Thoracic aorta (tissue), 2 donors: ENCODE measurements around the gene GALNT15. TPM values are rescaled to one million over a fixed set of nuclear protein-coding genes. Genes with fewer than 3 reads are reported as not detected.

Experiments
- ATAC-seq: fragments of 150-250 bp; one replicate; pipeline ENCODE4 v1.8.0; 2017; ENCODE audit warnings: low read depth; ENCODE audit not compliant: insufficient number of reproducible peaks, low FRiP score
- DNase-seq: peaks from one replicate; pipeline ENCODE4 v3.0.0-alpha.2; 2020; ENCODE audit warnings: low spot score
- H3K27ac ChIP-seq, 2 donors: fragments of 200-600 bp; sonication (generic); 1 replicate in 1 of 2; 2 replicates in 1 of 2; pipeline ENCODE4 v1.5.1; 2016; ENCODE audit warnings: mild to moderate bottlenecking in 2 of 2, moderate library complexity in 2 of 2
- H3K27me3 ChIP-seq: fragments of 200-600 bp; sonication (generic); replicated peaks from 2 replicates; pipeline ENCODE4 v1.6.0; 2016; ENCODE audit warnings: mild to moderate bottlenecking; ENCODE audit not compliant: insufficient read depth
- H3K36me3 ChIP-seq: fragments of 200-600 bp; sonication (generic); one replicate; pipeline ENCODE4 v1.5.1; 2016
- H3K4me1 ChIP-seq, 2 donors: fragments of 200-600 bp; sonication (generic); 1 replicate in 1 of 2; 2 replicates in 1 of 2; pipeline versions ENCODE4 v1.5.1 to v1.6.0; 2016; ENCODE audit warnings: low read depth in 2 of 2, mild to moderate bottlenecking in 1 of 2; ENCODE audit not compliant: control insufficient read depth in 1 of 2
- H3K4me3 ChIP-seq: fragments of 200-600 bp; sonication (generic); 2 replicates; pipeline ENCODE4 v1.5.1; 2016; ENCODE audit warnings: mild to moderate bottlenecking
- H3K9me3 ChIP-seq: fragments of 200-600 bp; sonication (generic); 2 replicates; pipeline ENCODE4 v1.5.1; 2016
- CTCF ChIP-seq: fragments of 200-600 bp; sonication (generic); IDR thresholded peaks from one replicate; pipeline ENCODE4 v1.5.1; 2019; ENCODE audit warnings: antibody characterized with exemption
- total RNA-seq, 2 donors: library from RNA; depleted of rRNA; stranded (reverse); fragments of >200 nt; gene quantifications; one replicate each; pipeline versions ENCODE4 v1.1.0 to v1.2.3, GENCODE V29; 2016

Gene GALNT15
- total RNA-seq, 2 donors from 2014 or later: 157 to 167 TPM

GRCh38 chr3:16277471-16277870 lies 103.0 kb downstream of the GALNT15 start:
- Histone ChIP-seq H3K4me3 (no peak overlapping the region), H3K27ac (no peak overlapping the region), H3K9me3 (no peaks in the 10 kb centered on the region), H3K4me1 (no peaks in the 10 kb centered on the region), H3K36me3 (peaks cover 3% of the 10 kb centered on the region), H3K27me3 (no peaks in the 10 kb centered on the region)
- TF ChIP-seq CTCF: no peak
- no peak for DNase-seq
- no peak for ATAC-seq

GRCh38 chr3:16279010-16279801 lies 104.7 kb downstream of the GALNT15 start:
- DNase-seq (no peak), ATAC-seq (no peak)
- Histone ChIP-seq H3K27me3 (no peaks in the 10 kb centered on the region), H3K27ac (no peak overlapping the region), H3K4me1 (no peaks in the 10 kb centered on the region), H3K9me3 (no peaks in the 10 kb centered on the region), H3K4me3 (no peak overlapping the region), H3K36me3 (no peaks in the 10 kb centered on the region)
- no peak for TF ChIP-seq CTCF

GRCh38 chr3:16280671-16281070 lies 106.2 kb downstream of the GALNT15 start:
- Histone ChIP-seq H3K4me3 (no peak overlapping the region), H3K27me3 (no peaks in the 10 kb centered on the region), H3K27ac (no peak overlapping the region), H3K9me3 (no peaks in the 10 kb centered on the region), H3K4me1 (no peaks in the 10 kb centered on the region), H3K36me3 (no peaks in the 10 kb centered on the region)
- TF ChIP-seq CTCF: no peak
- ATAC-seq: no peak
- no peak for DNase-seq

Other genes with a start within 250 kb of the GALNT15 start
- 10 to 100 TPM; 14.4 to 29.3 TPM for gene DPH3, start 90.3 kb downstream of the GALNT15 start, total RNA-seq
- gene OXNAD1, start 90.5 kb downstream of the GALNT15 start, total RNA-seq: 1 to 10 TPM; 6.8 to 7.9 TPM